H1 (cell line): ENCODE results near the gene CCDC180. TPM values are rescaled to one million over a fixed set of nuclear protein-coding genes. Genes with fewer than 3 reads are reported as not detected.

ENCODE experiments used
- CEBPB ChIP-seq: IDR thresholded peaks from 2 replicates; pipeline ENCODE4 v1.6.1; 2012; ENCODE audit warnings: low read depth, low read length
- SP1 ChIP-seq: IDR thresholded peaks from 2 replicates; pipeline ENCODE4 v1.6.1; 2011; ENCODE audit warnings: low read depth, low read length
- SP2 ChIP-seq: IDR thresholded peaks from 2 replicates; pipeline ENCODE4 v1.6.1; 2012; ENCODE audit warnings: mild to moderate bottlenecking, low read length, inconsistent platforms
- polyA plus RNA-seq, 7 experiments: library from polyadenylated mRNA; depleted of rRNA in 3 of 7; stranded (reverse) in 5 of 7; unstranded in 2 of 7; fragments of >200 nt in 5 of 7; fragments of 200-250 nt in 2 of 7; gene quantifications; 1 replicate in 5 of 7; 2 replicates in 1 of 7; 4 replicates in 1 of 7; pipeline versions ENCODE4 v1.2.1 to v1.2.3, GENCODE V29; 2011 to 2013; ENCODE audit warnings: missing spikeins in 2 of 7, mixed read lengths in 2 of 7
- total RNA-seq: library from RNA; stranded (reverse); fragmentation: NEBNext Ultra II Directional; extraction: Animal tissue kit (Norgen Biotek cat#: 25700); gene quantifications from 2 replicates; pipeline ENCODE4 v1.2.1, GENCODE V29; 2021
- TF ChIP-seq, protein P1 (sequence below): IDR thresholded peaks from 2 replicates; pipeline ENCODE4 v1.6.1; 2012; ENCODE audit warnings: inconsistent platforms

The CCDC180 gene
- total and polyA plus RNA-seq, 2 of the 8 experiments (the other 6 are each of a cell fraction or from before 2014, with no cell fraction given), result 2.6 to 8.2 TPM

DNA sequence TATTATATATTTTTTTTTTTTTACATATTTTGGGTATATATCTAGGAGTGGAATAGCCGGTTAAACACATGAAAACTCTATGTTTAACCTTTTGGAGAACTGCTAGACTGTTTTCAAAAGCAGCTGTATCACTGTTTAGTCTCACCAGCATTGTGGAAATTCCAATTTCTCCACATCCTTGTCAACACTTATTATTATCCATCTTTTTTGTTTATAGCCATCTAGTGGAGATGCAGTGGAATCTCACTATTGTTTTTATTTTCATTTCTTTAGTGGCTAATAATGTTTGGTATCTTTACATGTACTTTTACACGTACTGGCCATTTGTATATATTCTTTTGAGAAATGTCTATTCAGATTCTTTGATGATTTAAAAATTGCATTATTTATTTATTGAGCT lies 22.7 kb upstream of the CCDC180 start (continued):
- TF ChIP-seq CEBPB (no peak), SP2 (no peak), SP1 (no peak)
- TF ChIP-seq, protein P1, sequence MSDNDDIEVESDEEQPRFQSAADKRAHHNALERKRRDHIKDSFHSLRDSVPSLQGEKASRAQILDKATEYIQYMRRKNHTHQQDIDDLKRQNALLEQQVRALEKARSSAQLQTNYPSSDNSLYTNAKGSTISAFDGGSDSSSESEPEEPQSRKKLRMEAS, result no peak
